ENCODE data around the gene REV3L.

REV3L gene

DNA sequence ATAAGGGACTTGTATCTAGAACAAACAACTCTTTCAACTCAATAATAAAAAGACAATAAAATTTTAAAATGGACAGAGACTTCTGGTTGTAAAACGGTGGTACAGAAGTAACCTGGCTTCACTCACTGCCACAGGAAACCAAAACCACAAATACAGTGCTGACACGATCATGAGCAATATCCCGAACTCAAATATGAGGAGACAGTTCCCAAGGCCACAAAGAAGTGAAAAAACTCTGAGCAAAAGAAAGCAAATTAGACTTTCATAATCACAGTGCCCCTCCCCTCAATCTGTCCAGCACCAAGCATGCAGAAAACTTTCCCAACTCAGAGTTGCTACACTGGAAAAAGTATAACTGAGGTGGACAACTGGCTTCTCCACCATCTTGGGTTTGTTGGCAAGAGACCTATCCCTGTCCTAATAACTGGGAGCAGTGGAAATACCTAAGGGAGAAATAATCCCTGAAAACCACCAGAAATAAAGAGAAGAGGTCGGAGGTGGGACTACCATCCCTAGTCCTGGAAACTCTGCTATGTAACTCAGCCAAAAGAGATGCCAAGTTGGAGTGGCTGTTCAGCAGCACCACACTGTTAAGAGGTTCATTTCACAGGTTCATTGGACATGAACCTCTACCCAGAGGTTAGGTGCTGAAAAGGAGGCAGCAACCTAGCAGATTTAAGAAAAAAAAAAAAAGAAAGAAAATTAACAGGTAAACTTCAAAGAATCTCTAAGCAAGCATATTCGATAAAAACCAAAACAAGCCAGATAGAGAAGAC is 55.5 kb downstream of the REV3L start:
- Histone ChIP-seq H4K20me1 (ENCODE audit: insufficient read depth, low read length) (peaks cover 6% of the 10 kb centered on the region; the same call in 1 of the 2 replicates), H3K79me2 (ENCODE audit: low read length) (peaks cover 93% of the 10 kb centered on the region), H3K4me1 (ENCODE audit: low read length) (peaks cover 24% of the 10 kb centered on the region), H3K9me2 (replicated peaks; ENCODE audit: insufficient read depth, low read length) (no peaks in the 10 kb centered on the region), H2AFZ (ENCODE audit: low read length) (no peak overlapping the region), H3K9me3 (replicated peaks; ENCODE audit: insufficient read depth, low read length) (no peaks in the 10 kb centered on the region), H3K27me3 (replicated peaks; ENCODE audit: insufficient read depth, low read length) (no peaks in the 10 kb centered on the region), H3K27ac (ENCODE audit: low read length) (no peak overlapping the region), H3K4me3 (ENCODE audit: low read length) (no peak overlapping the region), H3K9ac (ENCODE audit: low read length) (no peak overlapping the region), H3K4me2 (ENCODE audit: low read depth, low read length) (peak overlapping the region; percentile 55), H3F3A (ENCODE audit: insufficient read depth, low read length) (peaks cover 6% of the 10 kb centered on the region; the same call in 1 of the 2 replicates), H3K36me3 (replicated peaks; ENCODE audit: insufficient read depth, low read length) (no peaks in the 10 kb centered on the region)
- TF ChIP-seq, protein P1, sequence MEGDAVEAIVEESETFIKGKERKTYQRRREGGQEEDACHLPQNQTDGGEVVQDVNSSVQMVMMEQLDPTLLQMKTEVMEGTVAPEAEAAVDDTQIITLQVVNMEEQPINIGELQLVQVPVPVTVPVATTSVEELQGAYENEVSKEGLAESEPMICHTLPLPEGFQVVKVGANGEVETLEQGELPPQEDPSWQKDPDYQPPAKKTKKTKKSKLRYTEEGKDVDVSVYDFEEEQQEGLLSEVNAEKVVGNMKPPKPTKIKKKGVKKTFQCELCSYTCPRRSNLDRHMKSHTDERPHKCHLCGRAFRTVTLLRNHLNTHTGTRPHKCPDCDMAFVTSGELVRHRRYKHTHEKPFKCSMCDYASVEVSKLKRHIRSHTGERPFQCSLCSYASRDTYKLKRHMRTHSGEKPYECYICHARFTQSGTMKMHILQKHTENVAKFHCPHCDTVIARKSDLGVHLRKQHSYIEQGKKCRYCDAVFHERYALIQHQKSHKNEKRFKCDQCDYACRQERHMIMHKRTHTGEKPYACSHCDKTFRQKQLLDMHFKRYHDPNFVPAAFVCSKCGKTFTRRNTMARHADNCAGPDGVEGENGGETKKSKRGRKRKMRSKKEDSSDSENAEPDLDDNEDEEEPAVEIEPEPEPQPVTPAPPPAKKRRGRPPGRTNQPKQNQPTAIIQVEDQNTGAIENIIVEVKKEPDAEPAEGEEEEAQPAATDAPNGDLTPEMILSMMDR (IDR thresholded peaks at IDR 0.05; ENCODE audit: low read length): no peak
- TF ChIP-seq EZH2 (optimal IDR thresholded peaks at IDR 0.05; ENCODE audit: low read depth, low read length) (no peak), EZH2phosphoT487 (IDR thresholded peaks at IDR 0.05; ENCODE audit: low read length) (no peak)
- DNase-seq: peak; percentile 56

DNA sequence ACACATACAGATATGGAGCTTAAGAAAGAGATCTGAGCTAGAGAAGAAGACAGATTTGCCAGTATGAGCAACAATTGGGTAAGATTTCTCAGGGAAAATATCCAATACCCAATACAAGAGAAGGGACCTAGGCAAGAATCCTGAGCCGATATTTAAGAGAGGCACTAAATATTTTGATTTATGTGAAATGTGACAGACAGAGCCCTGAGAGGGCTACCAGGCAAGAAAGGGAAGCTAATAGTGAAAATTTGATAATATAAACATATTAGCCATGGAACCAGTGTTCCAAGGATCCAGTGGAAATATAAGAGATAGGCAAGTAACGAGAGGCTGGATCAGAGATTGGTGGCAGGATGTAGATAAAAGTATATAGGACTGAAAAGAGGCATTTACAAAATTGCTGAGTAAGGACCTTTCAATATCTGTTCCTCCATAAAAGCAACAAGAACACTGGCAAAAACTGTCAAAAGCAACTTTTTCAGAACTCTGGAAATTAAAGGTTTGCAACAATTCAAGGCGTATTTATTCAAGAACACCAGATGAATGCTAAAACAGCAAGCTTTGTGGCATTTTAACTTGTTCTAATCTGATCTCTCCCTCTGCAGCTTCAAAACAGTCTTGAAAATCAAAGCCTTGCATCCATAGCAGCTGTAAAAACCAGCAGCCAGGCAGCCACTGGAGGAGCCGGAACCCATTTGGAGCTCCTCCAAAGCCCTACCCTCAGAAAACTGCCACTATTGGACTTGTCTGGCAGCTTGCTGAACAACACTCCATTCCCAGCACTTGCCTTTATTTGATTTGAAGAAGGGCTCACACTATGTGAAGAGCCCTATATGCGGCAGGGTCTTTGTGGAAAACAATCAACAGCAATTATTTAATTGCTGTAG is 58.8 kb downstream of the REV3L start:
- Histone ChIP-seq H3K9me2 (replicated peaks; ENCODE audit: insufficient read depth, low read length) (no peaks in the 10 kb centered on the region), H3K9ac (ENCODE audit: low read length) (no peak overlapping the region), H2AFZ (ENCODE audit: low read length) (no peak overlapping the region), H3K27ac (ENCODE audit: low read length) (no peak overlapping the region), H3K9me3 (replicated peaks; ENCODE audit: insufficient read depth, low read length) (no peaks in the 10 kb centered on the region), H3K4me2 (ENCODE audit: low read depth, low read length) (no peak overlapping the region), H3K79me2 (ENCODE audit: low read length) (peaks cover 86% of the 10 kb centered on the region), H3K36me3 (replicated peaks; ENCODE audit: insufficient read depth, low read length) (no peaks in the 10 kb centered on the region), H3K4me1 (ENCODE audit: low read length) (peaks cover 20% of the 10 kb centered on the region), H4K20me1 (ENCODE audit: insufficient read depth, low read length) (peaks cover 6% of the 10 kb centered on the region; the same call in 1 of the 2 replicates), H3F3A (ENCODE audit: insufficient read depth, low read length) (peaks cover 6% of the 10 kb centered on the region; the same call in 1 of the 2 replicates), H3K27me3 (replicated peaks; ENCODE audit: insufficient read depth, low read length) (no peaks in the 10 kb centered on the region), H3K4me3 (ENCODE audit: low read length) (no peak overlapping the region)
- TF ChIP-seq EZH2 (optimal IDR thresholded peaks at IDR 0.05; ENCODE audit: low read depth, low read length) (no peak), EZH2phosphoT487 (IDR thresholded peaks at IDR 0.05; ENCODE audit: low read length) (no peak)
- TF ChIP-seq, protein P1 (IDR thresholded peaks at IDR 0.05; ENCODE audit: low read length): no peak
- no peak for DNase-seq

DNA sequence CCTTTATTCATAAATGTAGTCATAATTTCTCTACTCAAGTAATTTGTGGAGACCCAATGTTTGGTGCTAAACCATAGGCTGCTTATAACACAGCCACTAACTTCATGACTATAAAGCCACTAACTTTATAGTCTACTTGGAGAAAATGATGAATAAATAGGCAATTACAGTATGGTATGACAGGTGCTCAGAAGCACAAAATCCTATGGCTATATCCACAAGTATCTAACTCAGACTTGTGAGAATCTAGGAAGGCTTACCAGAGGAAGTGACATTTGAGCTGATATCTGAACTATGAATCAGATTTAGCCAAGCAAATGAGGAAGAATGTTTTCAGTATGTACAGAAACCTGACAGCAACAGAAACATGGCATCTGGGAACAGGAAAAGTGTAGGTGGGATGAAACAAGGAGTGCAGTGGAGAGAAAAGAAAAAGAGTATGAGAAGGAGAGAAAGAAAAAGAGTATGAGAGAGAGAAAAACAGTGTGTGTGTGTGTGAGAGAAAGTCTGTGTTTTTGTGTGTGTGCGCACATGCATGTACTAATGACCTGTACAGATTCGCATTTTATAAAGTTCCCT is 59.9 kb downstream of the REV3L start:
- H3K27me3 ChIP-seq (replicated peaks; ENCODE audit: insufficient read depth, low read length): no peaks in the 10 kb centered on the region
- H3K9me2 ChIP-seq (replicated peaks; ENCODE audit: insufficient read depth, low read length): no peaks in the 10 kb centered on the region
- H3F3A ChIP-seq (ENCODE audit: insufficient read depth, low read length): peaks cover 3% of the 10 kb centered on the region; the same call in 1 of the 2 replicates
- no peak for DNase-seq
- H3K4me3 ChIP-seq (ENCODE audit: low read length): no peak overlapping the region
- H3K27ac ChIP-seq (ENCODE audit: low read length): no peak overlapping the region
- H3K79me2 ChIP-seq (ENCODE audit: low read length): peaks cover 84% of the 10 kb centered on the region
- H4K20me1 ChIP-seq (ENCODE audit: insufficient read depth, low read length): peaks cover 6% of the 10 kb centered on the region; the same call in 1 of the 2 replicates
- H3K4me2 ChIP-seq (ENCODE audit: low read depth, low read length): no peak overlapping the region
- H3K9me3 ChIP-seq (replicated peaks; ENCODE audit: insufficient read depth, low read length): no peaks in the 10 kb centered on the region
- no peaks in the 10 kb centered on the region for H3K36me3 ChIP-seq (replicated peaks; ENCODE audit: insufficient read depth, low read length)
- H3K4me1 ChIP-seq (ENCODE audit: low read length): peaks cover 12% of the 10 kb centered on the region
- no peak overlapping the region for H2AFZ ChIP-seq (ENCODE audit: low read length)
- H3K9ac ChIP-seq (ENCODE audit: low read length): no peak overlapping the region
- TF ChIP-seq, protein P1 (IDR thresholded peaks at IDR 0.05; ENCODE audit: low read length): no peak
- TF ChIP-seq EZH2phosphoT487 (IDR thresholded peaks at IDR 0.05; ENCODE audit: low read length) (no peak), EZH2 (optimal IDR thresholded peaks at IDR 0.05; ENCODE audit: low read depth, low read length) (no peak)

Measured in MM.1S (cell line).